BLaER1 treated with 17β-estradiol and CSF1 and Interleukin-3, amounts not matched to agents 10 nM and 100 nM (cell line): ENCODE results near the gene SBF2.

Source experiments
- H3K27ac ChIP-seq, 11 experiments: shearing (Covaris generic); formaldehyde crosslinking; 2 replicates each; pipeline ENCODE4 v1.8.1; 2022
- H3K27me3 ChIP-seq, 11 experiments: shearing (Covaris generic); formaldehyde crosslinking; 2 replicates each; pipeline ENCODE4 v1.8.1; 2022
- H3K36me3 ChIP-seq, 11 experiments: shearing (Covaris generic); formaldehyde crosslinking; 2 replicates each; pipeline ENCODE4 v1.8.1; 2022
- H3K4me1 ChIP-seq, 10 experiments: shearing (Covaris generic); formaldehyde crosslinking; 2 replicates each; pipeline ENCODE4 v1.8.1; 2022
- H3K4me2 ChIP-seq, 11 experiments: shearing (Covaris generic); formaldehyde crosslinking; 2 replicates each; pipeline ENCODE4 v1.8.1; 2022
- H3K4me3 ChIP-seq, 10 experiments: shearing (Covaris generic); formaldehyde crosslinking; 2 replicates each; pipeline ENCODE4 v1.8.1; 2022
- H3K9ac ChIP-seq, 11 experiments: shearing (Covaris generic); formaldehyde crosslinking; 2 replicates each; pipeline ENCODE4 v1.8.1; 2022
- H3K9me3 ChIP-seq, 11 experiments: shearing (Covaris generic); formaldehyde crosslinking; replicated peaks in 1 of 11; 2 replicates each; pipeline ENCODE4 v1.8.1; 2022
- H4K20me1 ChIP-seq, 11 experiments: shearing (Covaris generic); formaldehyde crosslinking; 2 replicates each; pipeline ENCODE4 v1.8.1; 2022
- Cebpa-rat ChIP-seq, 11 experiments: shearing (Covaris generic); IDR thresholded peaks; 2 replicates each; pipeline ENCODE4 v1.8.1; 2022

SBF2 gene

GRCh38 chr11:10225553-10225952, 68.5 kb downstream of the SBF2 start:
- H3K4me2 ChIP-seq = no peak overlapping the region

GRCh38 chr11:10222399-10222798, 71.6 kb downstream of the SBF2 start:
- Histone ChIP-seq H4K20me1 (peaks cover 0 to 57% (median 0%) of the 10 kb centered on the region in 11 experiments; a peak in 3 of 22 replicates), H3K36me3 (peaks cover 0 to 16% (median 4%) of the 10 kb centered on the region in 11 experiments; a peak in 10 of 22 replicates), H3K27ac (no peak overlapping the region), H3K4me2 (no peak overlapping the region), H3K27me3 (no peaks in the 10 kb centered on the region), H3K4me3 (no peak overlapping the region), H3K9me3 (peaks cover 17 to 23% (median 20%) of the 10 kb centered on the region in 11 experiments), H3K4me1 (peaks cover 0 to 5% (median 0%) of the 10 kb centered on the region in 10 experiments; a peak in 2 of 20 replicates), H3K9ac (no peak overlapping the region)
- no peak for TF ChIP-seq Cebpa-rat (IDR thresholded peaks at IDR 0.05)

More at GRCh38 chr11:10225553-10225952, 68.5 kb downstream of the SBF2 start:
- H3K27me3 ChIP-seq = no peaks in the 10 kb centered on the region
- peaks cover 0 to 42% (median 0%) of the 10 kb centered on the region in 11 experiments; a peak in 3 of 22 replicates for H4K20me1 ChIP-seq
- H3K27ac ChIP-seq = no peak overlapping the region
- no peak overlapping the region for H3K9ac ChIP-seq
- 0 out of 22 replicates have a peak, but pooled peaks cover 0 to under 1% (median 0%) of the 10 kb centered on the region in 11 experiments for H3K9me3 ChIP-seq
- no peaks in the 10 kb centered on the region for H3K4me1 ChIP-seq
- no peak overlapping the region for H3K4me3 ChIP-seq
- no peaks in the 10 kb centered on the region for H3K36me3 ChIP-seq
- TF ChIP-seq Cebpa-rat (IDR thresholded peaks at IDR 0.05) = no peak

GRCh38 chr11:10221342-10221741, 72.7 kb downstream of the SBF2 start:
- Histone ChIP-seq H3K27me3 (no peaks in the 10 kb centered on the region), H4K20me1 (peaks cover 0 to 68% (median 0%) of the 10 kb centered on the region in 11 experiments; a peak in 3 of 22 replicates), H3K36me3 (peaks cover 0 to 16% (median 4%) of the 10 kb centered on the region in 11 experiments; a peak in 10 of 22 replicates), H3K9me3 (peaks cover 17 to 23% (median 20%) of the 10 kb centered on the region in 11 experiments), H3K4me3 (no peak overlapping the region), H3K9ac (no peak overlapping the region), H3K4me2 (no peak overlapping the region), H3K4me1 (peaks cover 0 to 10% (median 0%) of the 10 kb centered on the region in 10 experiments; a peak in 2 of 20 replicates), H3K27ac (no peak overlapping the region)
- TF ChIP-seq Cebpa-rat (IDR thresholded peaks at IDR 0.05) = no peak

GRCh38 chr11:10211470-10211869, 82.5 kb downstream of the SBF2 start:
- Histone ChIP-seq H3K9me3 (no peaks in the 10 kb centered on the region), H3K27ac (no peak overlapping the region), H3K4me1 (peaks cover 0 to 15% (median 0%) of the 10 kb centered on the region in 10 experiments; a peak in 3 of 20 replicates), H3K27me3 (no peaks in the 10 kb centered on the region), H3K9ac (no peak overlapping the region), H4K20me1 (peaks cover 0 to 100% (median 0%) of the 10 kb centered on the region in 11 experiments; a peak in 4 of 22 replicates), H3K4me2 (no peak overlapping the region), H3K4me3 (no peak overlapping the region), H3K36me3 (no peaks in the 10 kb centered on the region)
- TF ChIP-seq Cebpa-rat (IDR thresholded peaks at IDR 0.05) = no peak

- Histone ChIP-seq H3K4me1 (peaks cover 0 to 15% (median 0%) of the 10 kb centered on the region in 10 experiments; a peak in 3 of 20 replicates), H3K4me3 (no peak overlapping the region), H3K9me3 (peaks cover 4 to 8% (median 6%) of the 10 kb centered on the region in 11 experiments), H3K27me3 (no peaks in the 10 kb centered on the region), H4K20me1 (peaks cover 0 to 93% (median 0%) of the 10 kb centered on the region in 11 experiments; a peak in 4 of 22 replicates), H3K27ac (no peak overlapping the region), H3K36me3 (peaks cover 0 to 2% (median 0%) of the 10 kb centered on the region in 11 experiments; a peak in 2 of 22 replicates), H3K4me2 (no peak overlapping the region), H3K9ac (no peak overlapping the region)
- TF ChIP-seq Cebpa-rat (IDR thresholded peaks at IDR 0.05) = no peak
Observed at GRCh38 chr11:10209326-10209725, 84.7 kb downstream of the SBF2 start.

- H3K4me1 ChIP-seq = peaks cover 0 to 15% (median 0%) of the 10 kb centered on the region in 10 experiments; a peak in 3 of 20 replicates
- no peak overlapping the region for H3K4me3 ChIP-seq
- peak overlapping the region in 2 of 11 experiments; percentile 3 to 33; a peak in 2 of 22 replicates for H3K4me2 ChIP-seq
- 0 out of 22 replicates have a peak overlapping the region, but pooled peaks of 1 of the 11 experiments have one; percentile 19 for H3K9ac ChIP-seq
- no peaks in the 10 kb centered on the region for H3K27me3 ChIP-seq
- TF ChIP-seq Cebpa-rat (IDR thresholded peaks at IDR 0.05) = no peak
- H4K20me1 ChIP-seq = peaks cover 0 to 81% (median 0%) of the 10 kb centered on the region in 11 experiments; a peak in 4 of 22 replicates
- H3K9me3 ChIP-seq = peaks cover 15 to 19% (median 18%) of the 10 kb centered on the region in 11 experiments
- H3K36me3 ChIP-seq = peaks cover 0 to 8% (median 0%) of the 10 kb centered on the region in 11 experiments; a peak in 4 of 22 replicates
- H3K27ac ChIP-seq = no peak overlapping the region
Observed at GRCh38 chr11:10208131-10208575, 85.9 kb downstream of the SBF2 start.

- Histone ChIP-seq H3K9me3 (peaks cover 20 to 29% (median 24%) of the 10 kb centered on the region in 11 experiments), H3K4me1 (peaks cover 0 to 19% (median 0%) of the 10 kb centered on the region in 10 experiments; a peak in 3 of 20 replicates), H3K4me2 (no peak overlapping the region), H3K4me3 (no peak overlapping the region), H3K27me3 (no peaks in the 10 kb centered on the region), H3K9ac (no peak overlapping the region), H3K36me3 (peaks cover 0 to 8% (median 0%) of the 10 kb centered on the region in 11 experiments; a peak in 4 of 22 replicates), H4K20me1 (peaks cover 0 to 76% (median 0%) of the 10 kb centered on the region in 11 experiments; a peak in 4 of 22 replicates), H3K27ac (no peak overlapping the region)
- TF ChIP-seq Cebpa-rat (IDR thresholded peaks at IDR 0.05) = no peak
Observed at GRCh38 chr11:10205928-10206327, 88.1 kb downstream of the SBF2 start.

GRCh38 chr11:10204021-10204420, 90.0 kb downstream of the SBF2 start:
- no peak for TF ChIP-seq Cebpa-rat (IDR thresholded peaks at IDR 0.05)

GRCh38 chr11:10201343-10201742, 92.7 kb downstream of the SBF2 start:
- TF ChIP-seq Cebpa-rat (IDR thresholded peaks at IDR 0.05) = no peak

More at GRCh38 chr11:10204021-10204420, 90.0 kb downstream of the SBF2 start:
- Histone ChIP-seq H3K27ac (no peak overlapping the region), H3K9me3 (peaks cover 20 to 35% (median 25%) of the 10 kb centered on the region in 11 experiments), H3K27me3 (no peaks in the 10 kb centered on the region), H4K20me1 (peaks cover 0 to 75% (median 0%) of the 10 kb centered on the region in 11 experiments; a peak in 4 of 22 replicates), H3K4me2 (no peak overlapping the region), H3K4me3 (no peak overlapping the region), H3K9ac (no peak overlapping the region), H3K36me3 (peaks cover 0 to 8% (median 0%) of the 10 kb centered on the region in 11 experiments; a peak in 4 of 22 replicates), H3K4me1 (peaks cover 0 to 19% (median 0%) of the 10 kb centered on the region in 10 experiments; a peak in 3 of 20 replicates)

More at GRCh38 chr11:10201343-10201742, 92.7 kb downstream of the SBF2 start:
- Histone ChIP-seq H3K36me3 (peaks cover 0 to 8% (median 0%) of the 10 kb centered on the region in 11 experiments; a peak in 4 of 22 replicates), H3K4me1 (0 out of 20 replicates have a peak, but pooled peaks cover 0 to 5% (median 0%) of the 10 kb centered on the region in 10 experiments), H3K27ac (no peak overlapping the region), H4K20me1 (peaks cover 0 to 72% (median 0%) of the 10 kb centered on the region in 11 experiments; a peak in 4 of 22 replicates), H3K27me3 (no peaks in the 10 kb centered on the region), H3K9ac (no peak overlapping the region), H3K4me3 (no peak overlapping the region), H3K4me2 (no peak overlapping the region), H3K9me3 (peaks cover 23 to 48% (median 35%) of the 10 kb centered on the region in 11 experiments)
